NCI-H1694 treated with DMSO at 0.1 percent for 48 hours (cell line): Measurements from ENCODE around the gene RNPS1.
"Not testable (repeated sequence)": the region's sequence is repeated elsewhere in the genome, so short reads cannot be mapped to it uniquely, and the experiment has no call there.

Experiments used
- DNase-seq: peaks from one replicate; lab custom pipeline; 2025; lab: John Stamatoyannopoulos, UW

RNPS1 gene

DNA sequence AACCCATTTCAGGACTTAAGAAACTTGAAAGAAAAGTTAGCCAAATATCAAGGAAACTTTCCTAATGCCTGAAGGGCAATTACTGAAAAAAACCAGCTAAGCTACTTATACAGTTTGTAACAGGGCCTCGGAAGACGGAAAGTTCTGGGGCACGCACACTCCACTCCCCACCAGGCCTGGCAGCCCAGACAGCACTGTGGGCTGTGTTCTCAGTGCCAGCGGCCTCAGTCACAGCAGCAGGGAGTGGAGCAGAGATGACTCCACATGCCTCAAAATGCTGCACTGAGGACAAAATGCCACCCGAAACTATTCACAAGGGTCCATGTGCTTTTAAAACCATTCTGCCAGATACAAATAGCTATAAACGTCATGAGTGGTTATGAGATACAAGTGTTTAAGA, 10.2 kb downstream of the RNPS1 start:
- no peak for DNase-seq

DNA sequence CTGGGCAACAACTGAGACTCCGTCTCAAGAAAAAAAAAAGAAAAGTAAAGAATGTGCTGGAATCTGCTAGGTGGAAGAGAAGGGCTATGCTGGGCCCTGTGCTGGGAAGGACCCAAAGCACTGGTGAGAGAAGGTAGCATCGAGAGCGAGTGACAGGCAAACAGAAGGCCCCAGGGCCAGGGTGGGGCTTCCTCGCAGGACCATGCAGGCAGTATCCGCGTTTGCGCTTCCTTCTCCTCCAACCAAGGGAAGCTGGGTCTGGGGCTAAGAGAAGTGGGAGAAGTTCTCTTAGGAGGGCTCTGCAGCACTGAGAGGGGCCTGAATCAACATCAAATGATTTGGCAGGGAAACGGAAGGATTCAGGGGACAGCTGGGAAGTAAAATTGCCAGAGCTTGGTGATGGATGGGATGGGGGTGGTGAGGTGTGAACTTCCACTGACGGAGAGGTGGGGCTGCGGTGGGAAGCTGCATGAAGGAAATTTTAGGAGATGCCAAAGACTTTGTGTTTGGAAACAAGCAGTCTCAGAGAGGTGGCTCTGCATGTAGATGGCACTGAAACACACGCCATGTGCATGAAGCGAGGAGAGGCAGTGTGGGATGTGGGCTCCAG, 11.3 kb downstream of the RNPS1 start:
- no peak for DNase-seq

DNA sequence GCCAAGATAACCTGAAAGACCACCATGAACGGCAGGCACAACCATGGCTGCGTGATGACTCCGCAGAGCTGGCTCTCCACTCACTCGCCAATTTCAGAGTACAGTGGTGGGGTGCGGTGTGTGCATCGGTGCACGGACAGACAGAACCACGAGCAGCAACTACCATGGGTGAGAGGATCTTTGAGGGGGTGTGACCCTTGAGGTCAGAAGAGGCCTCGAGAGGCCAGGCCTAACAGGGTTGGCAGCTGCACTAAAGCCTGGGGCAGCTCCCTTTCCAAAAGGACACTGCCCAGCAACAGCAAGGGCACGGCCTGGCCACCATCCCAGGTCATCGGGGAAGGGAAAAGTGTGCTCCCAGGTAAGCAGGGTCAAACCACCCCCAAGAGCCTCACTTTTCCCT, 14.6 kb downstream of the RNPS1 start:
- DNase-seq = no peak

- no peak for DNase-seq
Observed at GRCh38 chr16:2252806-2253148, 15.1 kb downstream of the RNPS1 start.

GRCh38 chr16:2251296-2252111, 16.4 kb downstream of the RNPS1 start, which contains the start of gene ECI1:
TSS of gene ECI1 (minus strand) at chr16:2251587. CDS start at chr16:2251566, 21 bp downstream.
- DNase-seq = peak; percentile 52

DNA sequence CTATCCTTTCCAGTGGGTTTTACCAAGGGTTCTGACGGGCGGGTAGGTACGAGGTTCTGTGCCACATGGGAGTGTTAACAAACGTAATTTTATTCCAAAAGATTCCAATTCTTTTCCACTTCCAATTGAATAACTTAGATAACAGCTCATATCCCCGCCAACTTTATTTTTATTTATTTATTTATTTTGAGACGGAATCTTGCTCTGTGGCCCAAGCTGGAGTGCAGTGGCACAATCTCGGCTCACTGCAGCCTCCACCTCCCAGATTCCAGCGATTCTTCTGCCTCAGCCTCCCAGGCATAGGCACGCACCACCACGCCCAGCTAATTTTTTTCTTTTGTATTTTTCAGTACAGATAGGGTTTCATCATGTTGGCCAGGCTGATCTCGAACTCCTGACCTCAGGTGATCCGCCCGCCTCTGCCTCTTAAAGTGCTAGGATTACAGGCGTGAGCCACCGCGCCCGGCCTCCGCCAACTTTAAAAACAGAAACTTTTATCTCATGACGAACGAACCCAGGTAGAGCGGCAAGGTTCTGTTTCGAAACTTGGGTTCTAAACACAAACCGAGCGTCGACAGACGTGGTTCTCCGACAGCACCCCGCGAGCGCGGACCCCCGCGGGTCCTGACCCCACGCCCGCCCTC, 17.2 kb downstream of the RNPS1 start:
- DNase-seq = peak; percentile 18

DNA sequence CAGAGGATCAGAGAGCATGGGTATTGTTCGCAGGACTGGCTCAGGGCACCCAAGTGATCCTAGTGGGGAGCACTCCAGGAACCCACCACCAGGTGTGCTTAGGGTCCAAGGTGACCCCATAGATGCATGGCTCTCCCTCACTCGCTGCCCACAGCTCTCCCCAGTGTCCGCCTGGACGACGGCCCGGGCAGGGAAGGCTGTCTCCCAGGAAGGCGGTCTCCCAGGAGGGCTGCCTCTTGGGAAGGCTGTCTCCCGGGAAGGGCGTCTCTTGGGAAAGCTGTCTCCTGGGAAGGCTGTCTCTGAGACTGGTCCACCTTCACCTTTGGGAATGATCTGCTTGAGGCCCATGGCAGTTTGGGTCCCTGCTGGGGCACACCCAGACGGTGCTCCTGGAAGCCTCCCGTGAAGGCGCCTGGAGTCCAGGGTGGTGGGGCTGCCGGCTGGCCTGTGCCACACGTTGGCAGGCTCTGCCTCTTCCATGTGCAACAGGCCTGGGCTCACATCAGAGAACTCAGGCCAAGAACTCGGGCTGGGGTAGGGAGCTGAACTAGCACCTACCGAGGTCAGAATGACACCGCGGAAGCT, 21.5 kb downstream of the RNPS1 start:
- no peak for DNase-seq

GRCh38 chr16:2244926-2245795, 22.8 kb downstream of the RNPS1 start:
- no peak for DNase-seq

DNA sequence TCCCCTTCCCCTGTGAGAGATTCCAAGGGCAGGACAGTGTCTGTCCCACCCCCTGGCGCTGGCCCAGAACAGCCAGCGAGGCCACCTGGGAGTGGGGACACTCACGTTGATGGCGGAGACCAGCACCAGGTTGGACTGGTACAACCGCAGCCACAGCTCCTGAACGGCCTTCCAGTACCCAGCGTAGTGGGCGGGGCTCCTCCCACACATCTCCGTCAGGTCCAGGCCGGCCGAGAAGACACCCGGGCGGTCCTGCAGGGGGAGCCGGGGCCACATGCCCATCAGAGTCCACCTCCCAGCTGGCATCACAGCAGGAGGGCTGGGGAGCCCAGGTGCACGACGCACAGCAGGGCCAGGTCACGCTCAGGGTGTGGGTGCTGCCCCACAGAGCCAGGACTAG, 23.6 kb downstream of the RNPS1 start:
- no peak for DNase-seq

GRCh38 chr16:2243781-2244180, 24.1 kb downstream of the RNPS1 start:
- no peak for DNase-seq

DNA sequence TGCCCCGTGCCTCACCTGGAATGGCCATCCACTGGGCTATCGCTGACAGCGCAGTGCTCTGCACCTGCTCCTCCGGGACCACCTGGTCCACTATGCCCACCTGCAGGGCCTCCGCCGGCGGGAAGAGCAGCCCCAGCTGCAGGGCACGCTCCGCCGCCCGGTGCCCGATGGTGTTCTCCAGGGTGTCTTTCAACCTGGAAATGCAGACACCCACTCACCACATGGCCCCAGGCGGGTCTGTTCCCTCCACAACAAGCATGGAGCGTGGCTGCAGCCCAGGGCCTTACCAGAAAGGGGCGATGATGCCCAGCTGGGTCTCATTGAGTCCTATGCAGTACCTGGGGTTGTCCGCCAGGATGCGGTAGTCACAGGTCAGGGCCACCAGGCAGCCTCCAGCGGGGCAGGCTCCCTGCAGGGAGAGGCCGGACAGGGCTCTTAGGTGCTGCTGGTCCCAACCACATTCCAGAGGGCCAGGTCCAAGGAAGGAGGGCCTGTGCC, 24.8 kb downstream of the RNPS1 start:
- no peak for DNase-seq

DNA sequence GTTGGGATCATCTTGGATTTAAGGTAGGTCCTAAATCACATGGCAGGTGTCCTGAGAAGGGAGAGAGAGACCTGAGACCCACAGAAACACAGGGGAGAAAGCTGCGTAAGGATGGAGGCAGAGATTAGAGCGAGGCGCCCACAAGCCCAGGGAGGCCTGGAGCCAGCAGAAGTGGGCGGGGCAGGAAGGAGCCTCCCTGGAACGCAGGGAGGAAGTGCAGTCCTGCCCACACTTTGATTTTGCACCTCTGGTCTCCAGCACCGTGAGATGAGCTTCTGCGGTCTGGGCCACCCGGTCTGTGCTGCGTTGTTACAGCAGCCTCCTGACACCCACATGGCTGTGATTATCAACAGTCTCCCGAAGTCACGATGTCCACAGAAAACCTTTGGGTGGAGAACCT, 25.3 kb downstream of the RNPS1 start:
- no peak for DNase-seq

DNA sequence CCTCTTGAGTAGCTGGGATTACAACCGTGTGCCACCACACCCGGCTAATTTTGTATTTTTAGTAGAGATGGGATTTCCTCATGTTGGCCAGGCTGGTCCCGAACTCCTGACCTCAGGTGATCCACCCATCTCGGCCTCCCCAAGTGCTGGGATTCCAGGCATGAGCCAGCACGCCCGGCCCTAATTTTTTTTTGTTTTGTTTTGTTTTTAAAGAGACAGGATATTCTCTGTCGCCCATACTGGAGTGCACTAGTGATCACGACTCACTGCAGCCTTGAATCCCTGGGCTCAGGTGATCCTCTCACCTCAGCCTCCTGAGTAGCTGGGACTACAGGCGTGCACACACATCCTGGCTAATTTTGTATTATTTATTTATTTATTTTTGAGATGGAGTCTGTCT, 27.6 kb downstream of the RNPS1 start:
- DNase-seq = not testable (repeated sequence)

GRCh38 chr16:2238838-2239675, 28.9 kb downstream of the RNPS1 start:
- DNase-seq = no peak

DNA sequence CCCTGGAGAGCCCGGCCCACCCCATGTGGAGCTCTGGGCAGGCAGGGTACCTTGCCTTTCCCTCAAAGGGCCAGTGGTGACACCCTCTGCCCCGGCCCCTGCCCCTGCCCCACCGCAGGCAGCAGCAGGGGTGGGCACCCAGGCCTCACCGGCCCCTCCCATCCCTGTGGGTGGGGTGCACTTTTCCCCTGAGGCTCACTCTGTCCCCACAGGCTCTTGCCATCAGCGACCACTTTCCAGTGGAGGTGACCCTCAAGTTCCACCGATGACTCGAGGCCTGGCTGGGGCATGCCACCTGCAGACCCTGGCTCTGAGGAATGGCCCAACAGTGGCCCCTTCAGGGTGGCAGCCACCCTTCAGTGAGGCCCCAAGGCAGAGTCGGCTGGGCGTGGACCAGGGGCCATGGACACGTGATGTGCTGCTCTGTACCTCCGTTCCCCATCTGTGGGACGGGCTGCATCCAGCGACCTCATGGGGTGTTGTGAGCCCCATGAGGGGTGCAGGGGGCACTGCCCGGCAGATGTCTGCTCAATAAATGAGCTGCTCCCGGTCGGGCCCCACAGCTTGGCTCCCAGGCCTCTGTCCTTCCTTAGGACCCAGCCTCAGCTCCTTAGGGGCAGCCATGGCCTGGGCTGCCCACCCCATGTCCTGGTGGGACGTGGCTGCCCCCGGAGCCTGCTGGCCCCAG, 29.6 kb downstream of the RNPS1 start:
- DNase-seq = no peak

DNA sequence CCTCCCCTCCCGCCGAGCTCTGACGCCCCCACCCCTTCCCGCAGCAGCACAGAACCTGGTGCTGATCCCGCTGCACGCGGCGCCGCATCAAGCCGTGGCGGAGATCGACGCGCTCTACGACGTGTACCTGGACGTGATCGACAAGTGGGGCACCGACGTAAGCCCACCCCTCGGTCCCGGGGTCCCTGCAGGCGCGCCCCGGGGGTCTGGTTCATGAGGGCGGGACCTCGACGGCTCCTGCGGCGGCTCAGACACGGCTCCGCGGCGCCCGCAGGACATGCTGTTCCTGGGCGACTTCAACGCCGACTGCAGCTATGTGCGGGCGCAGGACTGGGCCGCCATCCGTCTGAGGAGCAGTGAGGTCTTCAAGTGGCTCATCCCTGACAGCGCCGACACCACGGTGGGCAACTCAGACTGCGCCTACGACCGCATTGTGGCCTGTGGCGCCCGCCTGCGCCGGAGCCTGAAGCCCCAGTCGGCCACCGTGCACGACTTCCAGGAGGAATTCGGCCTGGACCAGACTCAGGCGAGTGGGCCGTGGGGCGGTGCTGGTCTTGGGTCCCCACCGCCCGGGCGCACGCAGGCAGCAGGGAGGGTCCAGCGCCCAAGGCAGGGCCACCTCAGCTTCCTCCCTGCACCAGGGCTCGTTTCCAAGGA, 30.3 kb downstream of the RNPS1 start:
- DNase-seq = no peak

- no peak for DNase-seq
Observed at GRCh38 chr16:2237102-2237482, 30.8 kb downstream of the RNPS1 start.

DNA sequence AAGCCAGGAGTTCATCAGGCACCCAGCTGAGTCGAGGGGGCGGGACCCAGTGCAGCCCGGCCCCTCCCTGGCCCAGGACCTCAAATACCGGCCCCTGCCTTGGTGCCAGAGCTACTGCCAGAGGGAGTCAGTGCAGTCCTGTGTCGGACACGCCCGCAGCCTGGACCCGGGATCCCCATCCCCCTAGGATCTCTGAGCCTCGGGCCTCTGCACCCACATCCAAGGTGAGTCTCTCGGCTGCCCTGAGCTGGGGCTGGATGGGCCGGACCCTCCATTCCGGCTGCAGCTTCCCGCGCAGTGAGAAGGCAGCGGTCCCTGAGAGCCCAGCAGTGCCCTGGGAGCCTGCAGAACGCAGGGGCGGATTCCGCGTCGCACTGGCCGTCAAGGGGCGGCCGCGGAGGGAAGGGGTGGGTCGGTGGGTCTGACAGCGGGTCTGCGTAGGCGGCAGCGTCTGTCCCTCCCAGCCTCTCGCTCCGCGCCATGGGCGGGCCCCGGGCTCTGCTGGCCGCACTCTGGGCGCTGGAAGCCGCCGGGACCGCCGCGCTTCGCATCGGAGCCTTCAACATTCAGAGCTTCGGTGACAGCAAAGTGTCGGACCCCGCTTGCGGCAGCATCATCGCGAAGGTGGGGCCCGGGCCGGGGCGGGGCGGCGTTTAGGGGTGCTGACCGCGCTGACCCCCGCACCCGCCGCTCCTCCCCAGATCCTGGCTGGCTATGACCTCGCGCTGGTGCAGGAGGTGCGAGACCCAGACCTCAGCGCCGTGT, 31.4 kb downstream of the RNPS1 start, which contains the start of gene DNASE1L2:
Gene DNASE1L2 (plus strand): TSS at position 108 of the 765 bp plus-strand sequence. CDS start 373 bp downstream, at position 481.
- DNase-seq = no peak
